SK-N-SH treated with all-trans-retinoic acid at 6 μM for 48 hours (cell line): Measurements from ENCODE around the gene CBLN3.

ENCODE experiments used
- ATAC-seq: fragments of 200-7000 bp; cut with Tn5 transposase; 3 replicates; pipeline ENCODE4 v1.9.1; 2020; ENCODE audit warnings: mild to moderate bottlenecking, moderate library complexity
- ARNTL ChIP-seq: fragments of 450-650 bp; formaldehyde crosslinking; IDR thresholded peaks from 2 replicates; pipeline ENCODE4 v1.5.0; 2020; ENCODE audit warnings: low read depth, mild to moderate bottlenecking, moderate library complexity, borderline replicate concordance
- BACH2 ChIP-seq: fragments of 250-450 bp; sonication (Bioruptor Pico); IDR thresholded peaks from 2 replicates; pipeline ENCODE4 v1.9.0; 2021; ENCODE audit warnings: mild to moderate bottlenecking, borderline replicate concordance
- CREB5 ChIP-seq: fragments of 250-450 bp; sonication (Bioruptor Pico); IDR thresholded peaks from 2 replicates; pipeline ENCODE4 v1.5.1; 2020; ENCODE audit warnings: low read depth, mild to moderate bottlenecking, moderate library complexity
- CSDC2 ChIP-seq: fragments of 250-450 bp; sonication (Bioruptor Pico); IDR thresholded peaks from 2 replicates; pipeline ENCODE4 v1.5.0; 2020; ENCODE audit warnings: mild to moderate bottlenecking, moderate library complexity
- CSRNP3 ChIP-seq: fragments of 250-450 bp; sonication (Bioruptor Pico); IDR thresholded peaks from 2 replicates; pipeline ENCODE4 v1.5.1; 2021; ENCODE audit warnings: mild to moderate bottlenecking, moderate library complexity
- ESRRG ChIP-seq: fragments of 250-450 bp; sonication (Bioruptor Pico); IDR thresholded peaks from 2 replicates; pipeline ENCODE4 v1.6.1; 2021; ENCODE audit warnings: mild to moderate bottlenecking
- GLIS3 ChIP-seq: fragments of 250-450 bp; sonication (Bioruptor Pico); IDR thresholded peaks from 2 replicates; pipeline ENCODE4 v1.5.0; 2020; ENCODE audit warnings: mild to moderate bottlenecking, moderate library complexity
- ISL1 ChIP-seq: fragments of 250-450 bp; sonication (Bioruptor Pico); IDR thresholded peaks from 2 replicates; pipeline ENCODE4 v2.1.2; 2022; ENCODE audit warnings: mild to moderate bottlenecking, moderate library complexity
- OSR1 ChIP-seq: fragments of 250-450 bp; sonication (Bioruptor Pico); IDR thresholded peaks from 2 replicates; pipeline ENCODE4 v1.8.0; 2022; ENCODE audit warnings: moderate library complexity, mild to moderate bottlenecking, inconsistent platforms
- PATZ1 ChIP-seq: fragments of 250-450 bp; sonication (Bioruptor Pico); IDR thresholded peaks from 2 replicates; pipeline ENCODE4 v1.8.0; 2020; ENCODE audit warnings: mild to moderate bottlenecking, moderate library complexity, borderline replicate concordance
- POU6F1 ChIP-seq: fragments of 250-450 bp; sonication (Bioruptor Pico); IDR thresholded peaks from 2 replicates; pipeline ENCODE4 v1.8.0; 2021; ENCODE audit warnings: low read depth, mild to moderate bottlenecking, moderate library complexity, borderline replicate concordance
- PPARA ChIP-seq: fragments of 250-450 bp; sonication (Bioruptor Pico); IDR thresholded peaks from 2 replicates; pipeline ENCODE4 v1.5.0; 2020; ENCODE audit warnings: mild to moderate bottlenecking, borderline replicate concordance
- TOX ChIP-seq: fragments of 250-450 bp; sonication (Bioruptor Pico); IDR thresholded peaks from 2 replicates; pipeline ENCODE4 v1.8.0; 2021; ENCODE audit warnings: mild to moderate bottlenecking, moderate library complexity, borderline replicate concordance
- TSHZ2 ChIP-seq: fragments of 250-450 bp; sonication (Bioruptor Pico); IDR thresholded peaks from 2 replicates; pipeline ENCODE4 v1.5.0; 2020; ENCODE audit warnings: mild to moderate bottlenecking, moderate library complexity
- ZFP30 ChIP-seq: fragments of 450-650 bp; formaldehyde crosslinking; IDR thresholded peaks from 2 replicates; pipeline ENCODE4 v1.5.0; 2022; ENCODE audit warnings: mild to moderate bottlenecking, moderate library complexity
- ZNF565 ChIP-seq: fragments of 450-650 bp; formaldehyde crosslinking; conservative IDR thresholded peaks from 2 replicates; pipeline ENCODE4 v1.5.0; 2020; ENCODE audit warnings: low read depth, mild to moderate bottlenecking, moderate library complexity
- ZNF70 ChIP-seq: fragments of 450-650 bp; formaldehyde crosslinking; IDR thresholded peaks from 2 replicates; pipeline ENCODE4 v1.5.0; 2020; ENCODE audit warnings: mild to moderate bottlenecking, moderate library complexity
- ZNF8 ChIP-seq: fragments of 450-650 bp; formaldehyde crosslinking; IDR thresholded peaks from 2 replicates; pipeline ENCODE4 v1.5.0; 2020; ENCODE audit warnings: mild to moderate bottlenecking, moderate library complexity

Gene CBLN3

GRCh38 chr14:24425704-24426103 lies 3.8 kb downstream of the CBLN3 start (continued):
- no peak for TF ChIP-seq CSRNP3 (CRISPR knock-in tag)

GRCh38 chr14:24422694-24423601 lies 6.5 kb downstream of the CBLN3 start:
- ATAC-seq, result no peak
- TF ChIP-seq PPARA (CRISPR knock-in tag) (no peak), CSDC2 (CRISPR knock-in tag) (no peak), ZNF565 (CRISPR knock-in tag) (no peak), CREB5 (CRISPR knock-in tag) (no peak), ZNF70 (CRISPR knock-in tag) (no peak), POU6F1 (CRISPR knock-in tag) (no peak), TSHZ2 (CRISPR knock-in tag) (no peak), GLIS3 (CRISPR knock-in tag) (no peak), ZNF8 (CRISPR knock-in tag) (no peak), BACH2 (CRISPR knock-in tag) (no peak), ESRRG (no peak), CSRNP3 (CRISPR knock-in tag) (no peak), ZFP30 (CRISPR knock-in tag) (no peak), ISL1 (CRISPR knock-in tag) (no peak)

GRCh38 chr14:24422261-24422660 lies 7.2 kb downstream of the CBLN3 start:
- TF ChIP-seq OSR1 (CRISPR knock-in tag) (no peak), CSDC2 (CRISPR knock-in tag) (no peak), ZNF8 (CRISPR knock-in tag) (no peak), ARNTL (no peak), TSHZ2 (CRISPR knock-in tag) (no peak), ZNF565 (CRISPR knock-in tag) (no peak), ZNF70 (CRISPR knock-in tag) (no peak), PATZ1 (CRISPR knock-in tag) (no peak), TOX (CRISPR knock-in tag) (no peak), PPARA (CRISPR knock-in tag) (no peak), CSRNP3 (CRISPR knock-in tag) (no peak), ESRRG (no peak)
- ATAC-seq, result no peak
